Midbrain (tissue), 1 donor: Measurements from ENCODE around the gene BABAM2.
"Not testable (repeated sequence)": the region's sequence is repeated elsewhere in the genome, so short reads cannot be mapped to it uniquely, and the experiment has no call there.

Experiments used
- DNase-seq: peaks from one replicate; lab custom pipeline; 2025; lab: John Stamatoyannopoulos, UW

The BABAM2 gene

GRCh38 chr2:28314968-28315367 is 424.4 kb downstream of the BABAM2 start:
- DNase-seq, result no peak

DNA sequence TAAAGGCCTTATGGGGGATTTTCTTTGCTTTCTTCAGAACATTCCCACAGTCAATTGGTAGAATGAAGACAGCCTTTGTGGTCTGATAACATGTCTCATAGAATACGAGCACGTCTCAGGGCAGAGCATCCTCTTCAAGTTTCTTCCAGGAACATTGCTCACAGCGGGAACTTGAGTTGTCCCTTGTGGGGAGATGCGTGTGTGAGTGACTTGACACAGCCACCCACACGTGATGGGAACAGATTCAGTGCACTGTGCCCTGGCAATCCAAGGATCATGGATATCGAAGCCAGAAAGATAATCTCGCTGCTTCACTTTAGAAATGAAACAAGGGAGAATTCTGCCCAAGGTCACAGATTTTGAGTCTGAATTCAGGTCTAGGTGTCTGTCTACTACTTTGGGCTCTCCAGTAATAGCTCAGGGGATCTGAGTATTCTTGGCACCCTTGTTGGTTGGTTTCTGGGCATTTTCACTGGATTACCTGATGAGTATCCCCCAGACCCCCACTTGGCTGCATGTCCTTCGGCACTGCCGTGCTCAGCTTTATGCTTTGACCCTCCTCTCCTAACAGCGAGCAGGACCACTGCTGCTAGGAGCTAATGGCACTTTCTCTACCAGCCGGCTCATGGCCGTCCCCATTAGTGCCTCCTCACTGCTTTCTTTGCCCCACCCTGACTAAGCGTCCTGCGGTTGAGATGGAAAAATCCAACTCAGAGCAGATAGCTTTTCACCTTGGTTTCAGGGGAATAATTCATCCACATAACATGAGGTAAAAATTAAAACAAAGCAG is 426.2 kb downstream of the BABAM2 start:
- DNase-seq, result no peak

DNA sequence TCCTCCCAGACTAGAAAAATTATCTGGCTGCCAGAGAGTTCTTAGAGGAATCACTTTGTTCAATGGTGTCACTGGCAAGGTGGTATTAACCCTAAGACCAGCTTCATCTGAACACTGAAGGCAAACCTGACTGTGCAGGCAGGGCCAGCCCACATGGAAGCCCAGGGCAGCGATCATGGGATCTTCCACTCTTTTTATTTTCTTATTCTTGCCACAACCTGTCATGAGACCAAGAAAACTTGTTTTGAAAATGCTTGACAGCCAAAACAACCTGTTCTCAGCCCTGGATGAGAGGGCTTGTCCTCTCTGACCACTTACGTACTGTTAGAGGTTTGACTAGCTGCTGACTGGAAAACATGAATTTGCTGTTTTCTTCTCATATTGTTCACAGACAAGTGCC is 426.9 kb downstream of the BABAM2 start:
- no peak for DNase-seq

GRCh38 chr2:28318023-28318422 is 427.5 kb downstream of the BABAM2 start:
- DNase-seq, result no peak

- no peak for DNase-seq
These were observed 428.1 kb downstream of the BABAM2 start for GRCh38 chr2:28318462-28319117.

GRCh38 chr2:28319118-28320008 is 428.8 kb downstream of the BABAM2 start:
- no peak for DNase-seq

DNA sequence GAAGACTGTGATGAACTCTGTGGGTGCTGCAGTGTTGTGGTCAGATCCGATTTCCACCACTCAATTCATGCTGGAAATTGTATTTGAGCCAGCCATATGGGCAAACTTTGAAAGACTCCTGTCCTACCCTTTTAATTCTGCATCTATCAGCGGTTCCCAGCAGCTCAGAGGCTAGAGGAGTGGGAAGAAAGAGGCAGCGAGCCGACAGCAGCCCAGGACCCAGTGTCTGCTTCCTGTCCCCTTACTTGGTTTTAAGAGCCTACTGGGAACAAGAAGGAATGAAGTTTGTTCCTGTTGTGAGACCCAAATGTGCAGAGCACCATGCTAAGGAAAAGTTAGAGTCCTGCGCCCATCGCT is 429.5 kb downstream of the BABAM2 start:
- no peak for DNase-seq

DNA sequence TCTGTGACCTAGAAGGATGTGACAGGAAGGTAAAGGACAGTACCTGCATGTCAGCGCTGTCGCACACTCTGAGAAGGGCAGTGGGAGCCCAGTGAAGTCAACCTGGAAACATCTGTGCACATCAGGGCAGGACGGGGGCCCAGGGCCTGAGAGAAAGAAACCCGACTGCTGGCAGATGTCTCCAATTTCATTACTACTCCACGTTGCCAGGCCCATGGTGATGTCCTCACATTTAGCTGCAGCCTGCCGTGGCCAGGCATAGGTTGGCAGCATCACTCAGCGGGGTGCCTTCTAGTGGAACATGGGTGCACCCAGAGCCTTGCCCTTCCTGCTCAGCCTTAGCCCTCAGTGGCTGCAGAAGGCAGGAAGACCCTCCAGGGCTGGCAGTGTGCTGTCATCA is 429.8 kb downstream of the BABAM2 start:
- no peak for DNase-seq

DNA sequence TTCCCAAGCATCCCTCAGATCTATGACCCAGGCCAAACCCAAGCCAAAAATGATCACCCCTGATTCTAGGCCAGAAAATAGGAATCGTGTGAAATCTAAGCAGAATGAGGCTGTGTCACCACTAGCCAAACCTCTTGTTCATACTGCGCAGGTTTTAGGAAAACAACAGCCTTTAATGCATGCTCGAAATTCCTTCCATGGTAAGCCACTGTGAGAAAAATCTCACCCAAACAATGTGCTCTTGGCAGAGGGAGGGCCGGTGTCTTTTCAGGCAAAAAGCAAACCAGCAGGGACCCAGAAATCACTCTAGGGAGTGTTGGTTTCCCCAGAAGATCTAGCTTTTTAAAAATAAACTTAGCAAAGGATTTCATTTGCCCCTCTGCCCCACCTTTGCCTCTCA is 430.9 kb downstream of the BABAM2 start:
- DNase-seq, result no peak

DNA sequence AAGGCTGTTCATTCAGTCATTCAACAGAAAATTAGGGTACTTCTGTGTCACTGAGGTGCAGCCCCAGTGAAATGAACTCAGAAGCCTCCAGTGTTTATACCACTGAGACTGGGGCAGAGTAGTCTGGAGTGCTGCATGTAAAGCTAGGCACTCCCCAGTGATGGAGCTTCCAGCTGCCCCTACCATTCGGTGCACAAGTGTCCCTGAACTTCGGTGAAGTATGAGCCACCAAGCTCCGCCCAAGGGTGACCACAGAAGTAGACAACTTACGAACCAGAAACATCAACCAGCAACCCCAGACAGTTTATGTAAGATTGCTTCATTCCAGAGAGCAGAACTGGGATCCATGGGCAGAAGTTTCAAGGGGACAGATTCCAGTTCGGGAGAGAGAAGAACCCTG is 431.5 kb downstream of the BABAM2 start:
- no peak for DNase-seq

GRCh38 chr2:28322456-28322855 is 431.9 kb downstream of the BABAM2 start:
- DNase-seq, result no peak

DNA sequence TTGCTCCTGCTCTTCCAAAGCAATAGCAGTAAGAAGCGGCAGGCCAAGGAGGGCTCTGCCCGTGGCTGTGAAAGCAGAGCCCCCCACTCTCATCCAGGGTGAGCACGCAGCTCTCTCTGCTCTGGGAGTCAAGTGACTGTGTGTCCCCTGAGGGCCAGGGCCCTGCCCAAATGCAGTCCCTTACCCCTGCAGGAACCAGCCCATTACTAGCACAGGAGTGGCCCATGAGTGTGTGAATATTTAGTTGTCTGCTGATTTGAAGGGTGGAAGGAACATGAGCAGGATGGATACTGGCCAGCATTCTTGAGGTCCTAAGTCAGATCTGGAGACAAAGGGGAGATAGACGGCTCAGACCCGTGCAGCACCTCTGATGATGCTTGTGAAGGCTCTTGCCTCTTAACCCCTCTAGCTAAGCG is 432.5 kb downstream of the BABAM2 start:
- DNase-seq, result no peak

DNA sequence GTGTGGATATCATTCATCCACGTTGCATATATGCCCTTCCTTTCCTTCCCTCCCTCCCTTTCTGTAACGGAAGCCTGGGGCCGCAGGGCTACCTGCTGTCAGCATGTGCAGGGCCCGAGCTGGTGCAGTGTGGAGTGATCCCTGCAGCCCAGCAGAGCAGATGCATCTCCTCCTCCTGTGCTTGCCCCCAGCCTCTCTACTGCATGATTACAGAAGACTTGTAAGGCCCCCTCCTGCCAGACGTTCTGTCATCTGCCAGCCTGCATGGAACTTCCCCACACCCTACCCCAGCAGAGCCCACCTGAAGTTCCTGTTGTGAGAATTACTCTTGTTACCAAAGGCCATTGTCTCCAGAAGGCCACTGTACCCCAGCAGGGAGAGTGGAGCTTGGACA is 434.6 kb downstream of the BABAM2 start:
- DNase-seq, result no peak

DNA sequence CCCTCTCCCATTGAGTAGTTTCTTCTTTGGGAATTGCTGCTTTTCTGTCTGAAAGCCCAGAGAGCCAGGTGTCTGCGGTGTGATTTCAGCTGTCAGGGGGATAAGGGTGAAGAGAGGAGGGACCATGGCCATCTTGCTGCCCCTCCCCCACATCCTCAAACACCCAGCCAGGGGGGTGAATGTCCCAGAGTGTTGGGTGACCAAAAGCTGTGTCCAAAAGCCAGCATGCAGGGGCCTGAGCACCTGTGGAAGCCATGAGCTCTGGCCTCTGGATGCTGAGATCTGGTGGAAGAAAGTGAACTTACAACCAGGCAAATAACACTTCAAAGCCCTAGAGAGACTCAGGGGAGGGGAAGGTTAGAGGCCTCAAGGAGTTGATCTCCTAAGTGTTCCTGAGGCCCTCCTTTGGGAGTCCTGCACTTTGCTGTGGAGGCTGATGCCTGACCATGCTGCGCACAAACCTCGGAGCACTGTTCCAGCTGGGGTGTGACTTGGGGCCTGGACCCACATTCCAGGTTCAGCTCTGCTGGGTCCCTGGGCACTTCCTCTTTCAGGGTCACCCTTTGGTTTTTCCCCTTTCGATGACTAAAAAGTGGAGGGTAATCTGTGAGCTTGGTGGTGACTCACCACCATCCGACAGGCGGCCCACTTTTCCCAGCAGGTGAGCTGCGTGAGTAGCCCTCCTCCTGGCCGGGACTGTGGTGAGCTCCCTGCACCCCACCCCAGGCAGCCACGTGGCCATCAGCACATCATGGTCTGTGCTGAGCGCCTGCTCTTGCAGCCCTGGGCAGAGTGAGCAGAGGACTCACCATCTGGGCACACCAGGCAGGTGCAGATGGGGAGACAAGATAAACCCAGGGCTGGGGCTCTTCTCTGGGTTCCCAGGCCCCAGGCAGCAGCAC is 435.3 kb downstream of the BABAM2 start:
- DNase-seq, result no peak

DNA sequence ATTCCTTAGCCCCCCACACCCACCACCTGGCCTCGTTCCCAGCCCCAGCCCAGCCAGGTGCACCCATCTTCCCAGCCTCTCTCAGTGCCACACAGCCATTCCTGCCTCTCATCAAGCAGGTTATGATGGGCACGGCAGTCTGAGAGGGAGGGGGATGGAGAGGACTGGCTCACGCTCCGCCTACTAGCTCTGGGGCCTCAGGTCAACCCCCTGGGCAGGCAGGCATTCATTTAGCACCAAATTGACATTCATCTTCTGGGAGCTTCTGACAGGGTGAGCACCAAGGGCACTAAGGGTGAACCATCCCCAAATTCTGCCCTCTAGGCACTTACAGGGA is 435.9 kb downstream of the BABAM2 start:
- DNase-seq, result no peak

GRCh38 chr2:28326881-28327505 is 436.5 kb downstream of the BABAM2 start:
- DNase-seq, result no peak

DNA sequence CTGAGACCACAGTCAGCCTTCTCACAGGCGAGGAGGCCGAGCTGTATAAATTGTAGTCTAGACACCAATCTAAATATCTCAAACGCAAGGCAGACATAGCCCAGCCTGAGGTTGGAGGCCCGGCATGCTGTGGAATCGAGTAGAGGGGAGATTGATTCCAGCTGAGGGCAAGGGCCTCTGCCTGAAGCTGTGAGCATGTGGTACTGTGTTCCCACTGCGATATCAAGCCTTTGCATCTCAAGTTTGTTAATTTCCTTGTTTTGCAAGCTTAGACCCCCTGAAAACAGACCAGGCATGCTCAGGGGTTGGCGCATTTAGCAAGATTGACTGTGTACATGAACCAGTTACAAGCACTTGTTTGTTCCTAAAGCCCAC is 437.0 kb downstream of the BABAM2 start:
- DNase-seq, result no peak

DNA sequence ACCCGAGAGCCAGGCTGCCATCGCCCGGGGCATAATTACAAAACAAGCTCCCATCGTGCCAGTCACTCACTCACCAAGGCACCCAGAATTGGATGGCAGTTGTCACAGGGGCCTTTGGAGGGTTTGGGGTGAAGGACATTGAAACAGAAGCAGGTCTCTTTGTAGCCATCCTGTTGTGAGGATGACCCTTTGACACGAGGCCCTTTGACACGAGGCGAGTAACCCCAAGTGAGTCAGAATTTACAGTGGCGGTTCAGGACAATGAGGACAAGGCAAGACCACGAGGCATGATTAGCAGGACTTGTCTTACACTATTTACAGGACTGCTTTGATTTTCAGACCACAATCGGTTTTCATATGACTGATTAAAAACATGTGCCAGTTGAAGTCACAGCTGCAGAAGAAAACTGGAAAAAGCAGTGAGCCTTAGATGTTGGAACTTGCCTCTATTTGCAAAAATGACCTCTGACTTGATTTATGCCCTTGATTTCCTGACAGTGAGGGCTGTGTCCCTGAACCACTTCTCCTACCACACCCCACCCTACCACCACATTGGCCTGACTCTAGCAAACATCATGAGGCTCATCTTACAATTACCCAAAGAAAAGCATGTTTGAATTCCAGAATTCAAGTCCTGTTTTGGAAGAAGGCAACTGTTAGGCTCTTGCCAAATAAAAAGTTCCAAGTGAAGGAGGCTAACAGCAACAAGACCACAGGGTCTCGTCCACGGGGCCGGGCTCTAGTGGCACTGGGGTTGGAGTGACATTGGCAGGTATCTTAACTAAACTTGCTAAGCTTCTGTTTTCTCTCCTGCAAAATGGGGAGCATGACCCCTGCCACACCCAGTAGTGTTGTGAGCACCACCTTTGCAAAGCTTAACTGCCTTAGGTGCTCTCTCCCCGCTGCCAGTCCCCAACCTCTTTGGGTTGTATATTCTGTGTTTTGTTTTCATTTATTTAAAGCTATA is 437.7 kb downstream of the BABAM2 start:
- no peak for DNase-seq

DNA sequence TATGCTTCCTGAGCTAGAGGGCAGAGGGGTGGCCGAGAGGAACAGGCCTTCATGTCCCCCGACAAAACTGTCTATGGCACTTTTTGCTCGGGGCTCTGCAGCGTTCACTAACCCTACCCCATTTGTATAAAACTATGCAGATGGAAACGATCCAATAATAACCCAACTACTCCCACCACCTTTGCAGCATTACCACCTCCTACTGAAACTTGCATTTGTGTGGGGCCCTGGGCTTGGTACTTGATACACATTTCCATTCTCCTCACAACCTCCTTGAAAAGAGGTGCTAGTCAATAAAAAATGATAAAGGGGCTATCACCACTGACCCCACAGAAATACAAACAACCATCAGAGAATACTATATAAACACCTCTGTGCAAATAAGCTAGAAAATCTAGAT is 438.7 kb downstream of the BABAM2 start:
- no peak for DNase-seq

DNA sequence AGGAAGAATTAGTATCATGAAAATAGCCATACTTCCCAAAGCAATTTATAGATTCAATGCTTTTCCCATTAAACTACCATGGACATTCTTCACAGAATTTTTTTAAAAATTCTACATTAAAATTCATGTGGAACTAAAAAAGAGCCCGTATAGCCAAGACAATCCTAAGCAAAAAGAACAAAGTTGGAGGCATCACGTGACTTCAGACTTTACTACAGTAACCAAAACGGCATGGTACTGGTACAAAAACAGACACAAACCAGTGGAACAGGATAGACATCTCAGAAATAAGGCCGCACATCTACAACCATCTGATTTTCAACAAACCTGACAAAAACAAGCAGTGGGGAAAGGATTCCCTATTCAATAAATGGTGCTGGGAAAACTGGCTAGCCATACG is 440.2 kb downstream of the BABAM2 start:
- not testable (repeated sequence) for DNase-seq
